GM12864 (cell line): Measurements from ENCODE around the gene NKAIN4.
A peak's percentile ranks its signal among the peaks of the same experiment; 100 is the strongest.

ENCODE experiments used
- DNase-seq: peaks from one replicate; pipeline ENCODE4 v3.0.0-alpha.2; 2011; ENCODE audit warnings: low read depth
- H3K4me3 ChIP-seq: 2 replicates; pipeline ENCODE4 v1.5.1; 2011; ENCODE audit warnings: mild to moderate bottlenecking, low read depth, low read length, control low read depth
- CTCF ChIP-seq: IDR thresholded peaks from 2 replicates; pipeline ENCODE4 v1.5.1; 2011; ENCODE audit warnings: low read depth, mild to moderate bottlenecking, moderate library complexity, low read length, control low read depth, inconsistent platforms; ENCODE audit errors: missing control alignments

Gene NKAIN4

GRCh38 chr20:63293456-63293855, 39.2 kb upstream of the NKAIN4 start:
- TF ChIP-seq CTCF: no peak
- no peak for DNase-seq
- H3K4me3 ChIP-seq: no peak overlapping the region

DNA sequence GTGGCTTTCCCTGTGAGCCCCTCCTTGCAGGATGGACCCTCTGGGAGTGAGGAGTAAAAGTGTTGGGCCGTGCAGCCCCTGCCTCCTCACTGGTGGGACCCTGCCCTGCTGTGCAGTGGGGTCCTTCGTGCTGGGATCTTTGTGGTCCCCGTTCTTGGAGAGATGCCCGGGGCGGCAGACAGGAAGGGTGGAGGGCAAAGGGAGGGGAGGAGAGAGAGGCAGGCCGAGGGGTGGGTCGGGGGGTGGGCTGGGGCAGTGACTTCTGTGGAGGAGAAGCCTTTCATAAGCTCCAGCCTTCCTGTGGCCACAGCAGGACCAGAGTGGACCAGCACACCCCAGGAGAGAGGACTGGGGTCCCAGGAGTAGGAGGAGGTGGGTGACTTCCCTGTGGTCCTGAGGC, 38.6 kb upstream of the NKAIN4 start, which contains the start of gene COL20A1:
Gene COL20A1 (plus strand): TSS at position 283 of the 400 bp plus-strand sequence. CDS start 1,922 bp downstream, outside the sequence.
- no peak within 1 kb of the TSS for H3K4me3 ChIP-seq
- DNase-seq: no peak
- no peak for TF ChIP-seq CTCF

DNA sequence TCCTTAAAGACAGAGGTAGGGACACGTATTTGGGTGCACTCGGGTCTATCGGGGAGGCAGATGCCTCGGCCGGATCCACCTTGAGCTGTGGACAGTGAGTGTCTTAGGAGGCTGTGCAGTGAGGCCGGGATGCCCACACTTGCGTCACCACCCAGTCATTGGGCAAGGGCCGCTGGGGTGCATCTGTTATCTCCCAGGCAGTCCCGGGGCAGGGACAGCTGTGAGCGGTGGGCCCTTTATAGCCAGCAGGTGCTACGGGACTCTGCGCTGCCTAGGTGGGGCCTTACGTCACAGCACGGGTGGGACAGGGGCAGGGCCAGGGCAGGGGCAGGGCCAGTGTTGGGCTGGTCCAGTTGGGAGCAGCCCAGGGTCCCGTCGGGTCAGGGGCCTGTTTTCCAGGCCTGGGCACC, 38.0 kb upstream of the NKAIN4 start:
- H3K4me3 ChIP-seq: no peak overlapping the region
- TF ChIP-seq CTCF: no peak
- no peak for DNase-seq

- no peak overlapping the region for H3K4me3 ChIP-seq
- no peak for DNase-seq
- no peak for TF ChIP-seq CTCF
These were observed 37.5 kb upstream of the NKAIN4 start for GRCh38 chr20:63291811-63292210.

GRCh38 chr20:63290677-63291472, 36.6 kb upstream of the NKAIN4 start:
- peak; percentile 82 for TF ChIP-seq CTCF
- no peak overlapping the region for H3K4me3 ChIP-seq
- DNase-seq: no peak

DNA sequence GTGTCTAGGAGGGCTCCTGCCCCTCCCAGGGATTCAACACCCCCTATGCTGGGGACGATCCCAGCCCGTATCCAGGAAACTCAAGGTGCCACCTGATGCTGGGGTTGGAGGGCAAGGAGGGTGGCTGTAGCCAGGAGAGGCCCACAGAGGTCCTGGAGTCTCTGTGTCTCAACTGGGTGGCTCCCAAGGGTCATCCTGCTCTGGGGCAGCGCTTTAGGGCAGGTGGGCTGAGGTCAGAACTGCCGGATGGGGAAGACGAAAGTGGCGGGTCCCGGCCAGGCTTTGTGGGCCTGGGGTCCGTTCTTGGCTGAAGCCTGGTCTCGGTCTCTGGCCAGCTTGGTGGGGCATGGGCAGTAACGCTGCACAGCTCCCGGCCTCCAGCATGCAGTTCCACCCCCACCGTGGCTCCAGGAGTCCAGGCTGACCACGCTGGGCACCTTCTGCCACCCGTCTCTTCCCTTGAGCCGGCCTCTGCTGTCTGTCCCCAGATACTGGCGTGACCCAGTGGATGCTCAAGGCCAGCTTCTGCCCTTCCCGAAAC, 35.9 kb upstream of the NKAIN4 start:
- no peak overlapping the region for H3K4me3 ChIP-seq
- TF ChIP-seq CTCF: no peak
- no peak for DNase-seq
